ENCODE data around the gene CENPA. TPM values are rescaled to one million over a fixed set of nuclear protein-coding genes. Genes with fewer than 3 reads are reported as not detected.
A peak's percentile ranks its signal among the peaks of the same experiment; 100 is the strongest.
"Not testable (repeated sequence)": the region's sequence is repeated elsewhere in the genome, so short reads cannot be mapped to it uniquely, and the experiment has no call there.

CENPA gene
- total and polyA plus RNA-seq, 5 experiments from 2014 or later, result 0.27 to 0.44 TPM; not detected in 3

DNA sequence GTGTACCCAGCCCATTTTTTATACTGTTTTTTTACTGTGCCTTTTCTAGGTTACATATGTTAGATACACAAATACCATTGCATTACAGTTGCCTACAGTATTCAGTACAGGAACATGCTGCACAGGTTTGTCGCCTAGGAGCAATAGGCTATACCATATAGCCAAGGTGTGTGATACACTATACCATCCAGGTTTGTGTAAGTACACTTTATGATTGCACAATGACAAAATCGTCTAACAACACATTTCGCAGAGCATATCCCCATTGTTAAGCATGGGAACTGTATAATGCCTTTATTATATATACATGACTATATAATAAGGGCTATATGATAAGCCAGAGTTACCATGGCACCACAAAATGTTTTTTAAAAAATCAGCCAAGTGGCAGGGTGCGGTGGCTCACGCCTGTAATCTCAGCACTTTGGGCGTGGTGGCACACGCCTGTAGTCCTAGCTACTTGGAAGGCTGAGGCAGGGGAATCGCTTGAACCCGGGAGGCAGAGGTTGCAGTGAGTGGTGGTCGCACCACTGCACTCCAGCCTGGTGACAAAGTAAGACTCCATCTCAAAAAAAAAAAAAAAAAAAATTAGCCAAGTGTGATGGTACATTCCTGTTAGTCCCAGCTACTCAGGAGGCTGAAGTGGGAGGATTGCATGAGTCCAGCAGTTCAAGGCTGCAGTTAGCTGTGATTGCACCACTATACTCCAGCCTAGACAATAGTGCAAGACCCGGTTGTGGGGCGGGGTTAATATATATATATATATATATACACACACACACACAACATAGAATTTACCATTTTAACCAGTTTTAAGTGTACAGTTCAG is 2.8 kb upstream of the CENPA start:
- ATAC-seq (no peak), DNase-seq (no peak)
- Mint-ChIP-seq H3K27ac (peak overlapping the region in 4 of 10 donors; percentile 19 to 43 (median 27)), H3K9me3 (no peaks in the 10 kb centered on the region), H3K4me1 (peaks cover 5 to 11% (median 8%) of the 10 kb centered on the region in 4 donors), H3K27me3 (peaks cover 3 to 7% (median 4%) of the 10 kb centered on the region in 5 donors), H3K4me3 (peak overlapping the region in 4 of 10 donors; percentile 33 to 74 (median 49)), H3K36me3 (peaks cover 0 to 29% (median 15%) of the 10 kb centered on the region in 3 donors)
- POLR2A ChIA-PET, result interaction anchor here (0.6 kb wide), 1 partner anchor 429 kb away, joined by 3 read pairs; the partner anchor contains the start of gene ATRAID

DNA sequence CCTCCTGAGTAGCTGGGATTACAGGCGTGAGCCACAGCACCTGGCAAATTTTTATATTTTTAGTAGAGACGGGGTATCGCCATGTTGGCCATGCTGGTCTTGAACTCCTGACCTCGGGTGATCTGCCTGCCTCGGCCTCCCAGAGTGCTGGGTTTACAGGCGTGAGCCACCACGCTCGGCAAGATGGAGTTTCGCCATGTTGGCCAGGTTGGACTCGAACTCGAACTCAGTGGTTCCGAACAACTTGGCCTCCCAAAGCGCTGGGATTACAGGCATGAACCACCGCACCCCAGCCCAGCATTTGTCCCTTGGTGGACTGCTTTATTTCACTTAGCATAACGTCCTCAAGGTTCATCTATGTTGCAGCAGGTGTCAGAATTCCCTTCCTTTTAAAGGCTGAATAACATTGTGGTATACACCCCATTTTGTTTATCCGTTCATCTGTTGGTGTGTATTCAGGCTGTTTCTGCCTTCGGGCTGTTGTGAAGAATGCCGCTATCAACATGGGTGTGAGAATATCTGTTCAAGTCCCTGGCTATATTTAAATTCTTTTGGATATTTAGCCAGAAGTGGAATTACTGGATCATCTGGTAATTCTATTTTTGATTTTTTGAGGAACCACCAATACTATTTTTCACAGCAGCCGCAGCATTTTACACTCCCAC is 1.2 kb upstream of the CENPA start:
- peaks cover 6 to 22% (median 18%) of the 10 kb centered on the region in 5 donors for H3K27me3 Mint-ChIP-seq
- POLR2A ChIA-PET, result no interaction called here
- no peaks in the 10 kb centered on the region for H3K9me3 Mint-ChIP-seq

DNA sequence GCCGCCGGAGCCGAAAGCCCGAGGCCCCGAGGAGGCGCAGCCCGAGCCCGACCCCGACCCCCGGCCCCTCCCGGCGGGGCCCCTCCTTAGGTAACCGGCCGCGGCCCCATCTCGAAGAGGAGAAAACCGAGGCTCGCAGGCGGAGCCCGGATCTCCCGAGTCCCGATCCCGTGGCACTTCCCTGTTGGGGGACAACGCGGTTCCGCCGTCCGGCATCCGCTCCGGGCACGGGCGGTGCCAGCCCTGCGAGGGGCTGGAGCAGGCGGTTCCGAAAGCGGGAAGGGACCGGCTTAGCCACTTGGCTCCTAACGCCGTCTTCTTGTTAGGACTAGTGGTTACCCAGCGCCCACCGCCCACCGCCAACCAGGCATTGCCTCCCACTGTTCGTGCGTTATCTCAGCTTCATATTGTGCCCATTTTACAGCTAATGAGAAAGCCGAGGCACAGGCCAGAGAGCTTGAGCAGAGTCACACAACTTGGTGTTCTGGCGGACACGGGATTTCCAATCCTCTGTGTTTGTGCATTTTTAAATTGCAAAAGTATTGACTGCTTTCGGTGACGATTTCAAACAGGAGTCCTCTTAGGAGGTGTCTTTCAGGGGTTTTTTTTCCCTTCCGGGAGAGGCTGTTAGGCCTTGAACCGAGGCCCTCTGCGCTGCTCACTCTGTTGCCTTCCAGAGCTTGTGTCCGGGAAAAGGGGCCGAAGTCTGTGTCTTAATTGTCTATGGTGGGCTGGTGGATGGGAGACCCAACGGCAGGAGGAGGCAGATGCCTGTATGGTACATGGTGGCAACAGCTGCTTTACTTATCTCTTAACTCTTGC is 562 bp downstream of the CENPA start:
- Mint-ChIP-seq H3K4me1 (peaks cover 5 to 11% (median 8%) of the 10 kb centered on the region in 4 donors), H3K9me3 (peaks cover 0 to 2% (median 0%) of the 10 kb centered on the region in 9 donors), H3K27me3 (peaks cover 8 to 28% (median 21%) of the 10 kb centered on the region in 5 donors), H3K27ac (peak overlapping the region in 2 of 10 donors; percentile 16 to 27), H3K4me3 (peak overlapping the region; percentile 52 to 82 (median 78)), H3K36me3 (peaks cover 0 to 3% (median 2%) of the 10 kb centered on the region in 3 donors)
- POLR2A ChIA-PET, result interaction anchor here (0.6 to 1.0 kb wide), 4 partner anchors 14 to 815 kb away, joined by 4 to 9 read pairs (median 4); no protein-coding TSS in a partner anchor
- DNase-seq (peak in 1 of 10 donors; percentile 8), ATAC-seq (no peak)

More for the DNA sequence above, 1.2 kb upstream of the CENPA start:
- ATAC-seq (no peak), DNase-seq (no peak)
- Mint-ChIP-seq H3K4me1 (peaks cover 5 to 11% (median 8%) of the 10 kb centered on the region in 4 donors), H3K27ac (peak overlapping the region in 9 of 10 donors; percentile 81 to 97 (median 93)), H3K4me3 (peak overlapping the region; percentile 79 to 92 (median 89)), H3K36me3 (peaks cover 0 to 13% (median 12%) of the 10 kb centered on the region in 3 donors)

DNA sequence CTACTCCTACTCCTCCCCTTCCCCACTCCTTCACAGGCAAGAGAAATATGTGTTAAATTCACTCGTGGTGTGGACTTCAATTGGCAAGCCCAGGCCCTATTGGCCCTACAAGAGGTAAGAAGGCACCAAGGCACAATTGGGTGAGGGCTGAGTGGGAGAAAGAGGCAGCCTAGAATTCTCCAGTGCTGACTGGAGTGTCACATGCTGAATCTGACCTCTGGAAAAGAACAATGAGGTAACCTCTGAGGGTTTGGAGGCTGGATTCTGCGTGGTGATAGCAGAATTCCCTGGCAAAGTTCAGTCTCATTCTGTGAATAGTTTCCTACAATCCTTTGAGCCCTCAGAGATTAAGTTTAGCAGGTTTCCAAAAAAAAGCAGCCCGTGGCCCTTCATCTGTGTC is 6.9 kb downstream of the CENPA start:
- DNase-seq, result no peak
- Mint-ChIP-seq H3K27ac (no peak overlapping the region), H3K36me3 (peaks cover 0 to 2% (median 0%) of the 10 kb centered on the region in 3 donors), H3K27me3 (peaks cover 8 to 29% (median 17%) of the 10 kb centered on the region in 5 donors), H3K9me3 (peaks cover 0 to 5% (median 0%) of the 10 kb centered on the region in 9 donors), H3K4me1 (no peaks in the 10 kb centered on the region), H3K4me3 (no peak overlapping the region)
- ATAC-seq, result no peak
- POLR2A ChIA-PET, result no interaction called here

DNA sequence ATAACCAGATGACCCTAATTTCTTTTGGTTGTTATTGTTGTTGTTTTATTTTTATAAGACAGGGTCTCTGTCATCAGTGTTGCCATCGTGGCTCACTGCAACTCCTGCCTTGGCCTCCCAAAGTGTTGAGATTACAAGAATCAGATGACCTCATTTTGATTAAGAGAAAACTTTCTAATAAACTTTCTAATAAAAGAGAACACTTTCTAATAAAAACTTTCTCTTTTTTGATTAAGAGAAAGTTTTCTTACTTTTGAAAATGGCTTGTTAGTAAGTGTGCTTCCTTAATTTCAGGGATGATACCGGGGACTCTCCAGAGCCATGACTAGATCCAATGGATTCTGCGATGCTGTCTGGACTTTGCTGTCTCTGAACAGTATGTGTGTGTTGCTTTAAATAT is 7.7 kb downstream of the CENPA start:
- H3K27me3 Mint-ChIP-seq, result peaks cover 5 to 21% (median 13%) of the 10 kb centered on the region in 5 donors
- ATAC-seq (no peak), DNase-seq (no peak)
- no peak overlapping the region for H3K4me3 Mint-ChIP-seq
- no peak overlapping the region for H3K27ac Mint-ChIP-seq
- POLR2A ChIA-PET, result no interaction called here
- no peaks in the 10 kb centered on the region for H3K4me1 Mint-ChIP-seq
- H3K9me3 Mint-ChIP-seq, result peaks cover 0 to 5% (median 0%) of the 10 kb centered on the region in 9 donors
- peaks cover 0 to 2% (median 0%) of the 10 kb centered on the region in 3 donors for H3K36me3 Mint-ChIP-seq

DNA sequence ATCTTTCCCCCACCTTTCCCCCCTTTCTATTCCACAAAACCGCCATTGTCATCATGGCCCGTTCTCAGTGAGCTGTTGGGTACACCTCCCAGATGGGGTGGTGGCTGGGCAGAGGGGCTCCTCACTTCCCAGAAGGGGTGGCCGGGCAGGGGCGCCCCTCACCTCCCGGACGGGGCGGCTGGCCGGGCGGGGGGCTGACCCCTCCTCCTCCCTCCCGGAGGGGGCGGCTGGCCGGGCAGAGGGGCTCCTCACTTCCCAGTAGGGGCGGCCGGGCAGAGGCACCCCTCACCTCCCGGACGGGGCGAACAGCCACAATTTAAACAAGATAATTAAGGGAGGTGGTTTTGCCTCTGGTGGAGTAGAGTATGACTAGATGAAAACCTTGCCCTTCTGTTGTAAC is 9.3 kb downstream of the CENPA start:
- H3K4me1 Mint-ChIP-seq, POLR2A ChIA-PET, H3K9me3 Mint-ChIP-seq, H3K27ac Mint-ChIP-seq, H3K27me3 Mint-ChIP-seq, H3K36me3 Mint-ChIP-seq, DNase-seq, H3K4me3 Mint-ChIP-seq, ATAC-seq: not testable (repeated sequence)

DNA sequence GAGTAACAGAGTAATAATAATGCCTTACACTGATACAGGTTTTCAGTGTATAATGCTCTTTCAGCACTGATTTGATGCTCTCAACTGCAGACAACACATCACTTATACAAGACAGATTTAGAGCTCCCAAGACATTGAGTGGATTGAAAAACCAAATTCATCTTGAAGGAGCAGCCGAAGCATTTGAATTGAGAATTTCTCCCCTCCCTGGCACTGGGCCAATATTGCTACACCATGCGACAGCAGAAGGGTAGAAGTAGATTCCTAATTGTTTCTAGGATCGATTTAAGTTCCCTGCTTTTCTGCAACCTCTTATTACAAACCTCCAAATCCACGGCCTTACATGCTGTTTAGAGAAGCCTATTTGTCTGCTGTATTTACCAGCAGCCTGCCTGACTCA is 15.5 kb downstream of the CENPA start:
- H3K4me1 Mint-ChIP-seq, result peaks cover 0 to 1% (median 0%) of the 10 kb centered on the region in 4 donors
- POLR2A ChIA-PET, result no interaction called here
- H3K27me3 Mint-ChIP-seq, result no peaks in the 10 kb centered on the region
- DNase-seq (no peak), ATAC-seq (no peak)
- peak overlapping the region in 1 of 10 donors; percentile 13 for H3K27ac Mint-ChIP-seq
- no peak overlapping the region for H3K4me3 Mint-ChIP-seq
- H3K9me3 Mint-ChIP-seq, result no peaks in the 10 kb centered on the region
- H3K36me3 Mint-ChIP-seq, result no peaks in the 10 kb centered on the region

DNA sequence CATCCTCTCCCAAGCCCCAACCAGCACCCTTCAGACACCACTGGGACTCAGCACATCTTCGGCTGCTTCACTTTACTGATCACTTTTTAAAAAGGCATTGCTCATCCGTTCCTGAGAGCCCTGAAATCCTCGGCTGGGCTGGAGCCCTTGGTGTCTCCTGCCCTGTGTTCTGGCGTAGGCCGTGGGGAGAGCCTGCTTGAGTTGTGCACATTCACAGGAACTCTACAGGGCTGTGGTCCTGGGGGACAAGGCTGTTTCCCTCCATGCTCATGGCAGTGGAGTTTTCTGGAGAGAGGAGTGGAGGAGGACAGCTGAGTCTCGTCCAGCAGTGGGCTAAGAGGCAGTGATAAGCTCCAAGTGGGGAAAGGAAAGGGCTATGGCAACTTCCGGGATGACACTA is 15.9 kb downstream of the CENPA start:
- Mint-ChIP-seq H3K27me3 (no peaks in the 10 kb centered on the region), H3K36me3 (no peaks in the 10 kb centered on the region), H3K9me3 (no peaks in the 10 kb centered on the region), H3K27ac (peak overlapping the region in 1 of 10 donors; percentile 13), H3K4me3 (no peak overlapping the region), H3K4me1 (peaks cover 0 to 1% (median 0%) of the 10 kb centered on the region in 4 donors)
- no peak for DNase-seq
- ATAC-seq, result no peak
- POLR2A ChIA-PET, result no interaction called here

DNA sequence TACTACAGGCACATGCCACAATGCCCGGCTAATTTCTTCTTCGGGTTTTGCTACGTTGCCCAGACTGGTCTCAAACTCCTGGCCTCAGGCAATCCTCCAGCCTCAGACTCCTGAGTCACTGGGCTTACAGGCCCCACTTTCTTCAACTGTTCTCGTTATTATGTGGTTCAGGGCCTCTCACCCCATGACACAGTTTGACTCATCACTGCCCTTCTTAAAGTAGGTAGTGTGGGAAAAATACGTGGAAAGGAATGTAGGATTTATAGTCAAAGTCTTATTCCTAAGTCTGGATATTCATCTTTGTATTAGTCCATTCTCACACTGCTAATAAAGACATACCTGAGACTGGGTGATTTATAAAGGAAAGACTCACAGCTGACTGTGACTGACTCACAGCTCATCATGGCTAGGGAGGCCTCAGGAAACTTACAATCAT is 19.4 kb downstream of the CENPA start:
- Mint-ChIP-seq H3K27me3 (no peaks in the 10 kb centered on the region), H3K4me3 (no peak overlapping the region), H3K27ac (no peak overlapping the region), H3K36me3 (no peaks in the 10 kb centered on the region), H3K9me3 (no peaks in the 10 kb centered on the region), H3K4me1 (peaks cover 11 to 24% (median 15%) of the 10 kb centered on the region in 4 donors)
- POLR2A ChIA-PET, result no interaction called here
- ATAC-seq (no peak), DNase-seq (no peak)

DNA sequence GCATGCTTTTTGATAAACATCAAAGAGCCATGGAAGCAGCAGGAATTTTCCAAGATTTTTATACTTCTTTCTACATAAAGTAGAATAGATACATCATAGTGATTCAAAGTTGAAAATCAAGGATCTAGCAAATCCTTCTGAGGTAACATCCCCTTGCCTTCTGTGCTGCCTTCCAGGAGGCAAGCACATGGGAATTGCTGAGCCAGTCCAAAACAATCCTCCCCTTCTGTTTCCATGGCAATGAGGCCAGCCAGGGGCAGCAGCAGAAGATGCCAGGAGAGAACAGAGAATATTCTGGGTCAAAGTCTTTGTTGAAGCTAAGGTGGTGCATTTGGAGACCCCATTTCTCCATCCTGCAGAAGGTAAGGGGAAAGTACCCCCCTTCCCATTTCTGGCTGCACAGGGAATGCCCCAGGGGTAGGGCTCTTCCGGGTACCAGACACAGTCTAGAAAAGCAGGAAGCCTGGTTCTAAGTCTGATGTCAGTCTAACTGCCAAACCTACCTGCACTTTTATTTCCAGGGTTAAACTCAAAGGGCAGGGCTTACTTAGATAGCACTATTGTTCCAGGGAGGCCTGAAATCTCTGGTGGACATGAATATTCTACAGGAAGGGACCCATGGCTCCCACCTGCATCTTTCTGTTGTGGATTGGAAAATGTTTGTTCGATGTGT is 22.1 kb downstream of the CENPA start:
- Mint-ChIP-seq H3K4me1 (peaks cover 22 to 48% (median 34%) of the 10 kb centered on the region in 4 donors), H3K36me3 (no peaks in the 10 kb centered on the region), H3K27ac (peak overlapping the region in 7 of 10 donors; percentile 22 to 89 (median 67)), H3K9me3 (no peaks in the 10 kb centered on the region), H3K4me3 (peak overlapping the region in 2 of 10 donors; percentile 47 to 68), H3K27me3 (peaks cover 0 to 2% (median 0%) of the 10 kb centered on the region in 5 donors)
- no peak for ATAC-seq
- POLR2A ChIA-PET, result no interaction called here
- DNase-seq, result no peak

DNA sequence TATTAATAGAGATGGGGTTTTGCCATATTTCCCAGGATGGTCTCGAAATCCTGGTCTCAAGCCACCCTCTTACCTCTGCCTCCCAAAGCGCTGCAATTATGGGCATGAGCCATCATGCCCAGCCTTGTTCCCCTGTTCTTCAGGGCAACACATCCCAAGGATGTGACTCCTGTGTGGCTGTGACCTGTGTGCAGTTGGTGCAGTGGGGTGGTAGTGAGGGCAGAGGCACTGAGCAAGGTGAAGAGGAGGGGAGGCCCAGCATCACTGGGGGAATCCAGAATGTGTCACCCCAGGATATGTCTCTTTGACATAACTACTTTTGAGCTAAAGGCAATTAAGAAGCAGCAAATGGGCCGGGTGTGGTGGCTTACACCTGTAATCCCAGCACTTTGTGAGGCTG is 23.4 kb downstream of the CENPA start:
- ATAC-seq (no peak), DNase-seq (no peak)
- peaks cover 0 to 2% (median 0%) of the 10 kb centered on the region in 5 donors for H3K27me3 Mint-ChIP-seq
- peak overlapping the region in 5 of 10 donors; percentile 26 to 77 (median 67) for H3K27ac Mint-ChIP-seq
- H3K36me3 Mint-ChIP-seq, result no peaks in the 10 kb centered on the region
- H3K4me3 Mint-ChIP-seq, result peak overlapping the region in 6 of 10 donors; percentile 5 to 41 (median 28)
- H3K4me1 Mint-ChIP-seq, result peaks cover 25 to 51% (median 34%) of the 10 kb centered on the region in 4 donors
- no peaks in the 10 kb centered on the region for H3K9me3 Mint-ChIP-seq
- POLR2A ChIA-PET, result interaction anchor here (1.4 kb wide), 1 partner anchor 9 kb away, joined by 3 read pairs; no protein-coding TSS in a partner anchor

Data from naive thymus-derived CD8-positive, alpha-beta T cell (primary cell).